ENCODE results near the gene CCR3. TPM values are rescaled to one million over a fixed set of nuclear protein-coding genes. Genes with fewer than 3 reads are reported as not detected.
"Not testable (repeated sequence)": the region's sequence is repeated elsewhere in the genome, so short reads cannot be mapped to it uniquely, and the experiment has no call there.

Gene CCR3
- total RNA-seq, 4 donors from 2014 or later = not detected

DNA sequence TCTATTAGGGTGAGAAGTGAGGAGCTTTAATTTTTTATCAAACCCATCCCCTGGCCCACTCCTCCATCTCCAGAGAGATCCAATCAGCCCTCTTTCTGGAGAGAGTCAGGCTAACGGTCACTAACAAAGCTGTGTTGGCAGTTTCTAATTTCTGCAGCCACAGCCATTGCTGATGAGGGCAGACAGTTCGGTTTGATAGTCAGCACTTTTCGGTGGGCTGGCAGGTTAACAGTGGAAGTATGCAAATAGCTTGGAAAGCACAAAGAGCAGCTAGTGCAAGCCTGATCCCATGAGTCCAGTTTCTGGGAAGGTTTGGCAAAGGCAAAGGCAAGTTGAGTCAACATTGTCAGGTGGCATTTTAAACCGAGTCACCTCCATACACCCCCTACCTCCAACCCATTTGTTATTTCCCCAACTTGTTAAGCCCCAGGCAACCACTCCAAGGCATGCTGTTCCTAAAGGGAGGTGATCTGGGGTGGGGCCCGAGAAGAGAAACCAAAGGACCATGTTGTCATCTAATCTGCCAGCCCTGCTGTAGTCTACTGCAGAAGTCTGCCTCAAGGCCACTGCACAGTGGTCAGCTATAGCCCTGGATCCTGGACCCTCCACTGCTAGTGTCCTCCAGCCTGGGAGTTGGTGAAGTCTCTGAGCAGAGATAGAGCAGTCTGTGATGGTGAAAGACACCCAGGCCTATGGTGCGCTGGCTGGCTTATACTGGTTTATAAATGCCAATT is 35.8 kb upstream of the CCR3 start:
- no peak for TF ChIP-seq POLR2A (IDR thresholded peaks at IDR 0.05)
- H3K4me3 ChIP-seq = peak overlapping the region in 1 of 4 donors; percentile 28
- H3K4me1 ChIP-seq = no peaks in the 10 kb centered on the region
- H3K36me3 ChIP-seq = no peaks in the 10 kb centered on the region
- H3K9me3 ChIP-seq = no peaks in the 10 kb centered on the region
- no peak for DNase-seq
- H3K27me3 ChIP-seq = no peaks in the 10 kb centered on the region
- peak overlapping the region in 3 of 4 donors; percentile 19 to 46 (median 41) for H3K27ac ChIP-seq

DNA sequence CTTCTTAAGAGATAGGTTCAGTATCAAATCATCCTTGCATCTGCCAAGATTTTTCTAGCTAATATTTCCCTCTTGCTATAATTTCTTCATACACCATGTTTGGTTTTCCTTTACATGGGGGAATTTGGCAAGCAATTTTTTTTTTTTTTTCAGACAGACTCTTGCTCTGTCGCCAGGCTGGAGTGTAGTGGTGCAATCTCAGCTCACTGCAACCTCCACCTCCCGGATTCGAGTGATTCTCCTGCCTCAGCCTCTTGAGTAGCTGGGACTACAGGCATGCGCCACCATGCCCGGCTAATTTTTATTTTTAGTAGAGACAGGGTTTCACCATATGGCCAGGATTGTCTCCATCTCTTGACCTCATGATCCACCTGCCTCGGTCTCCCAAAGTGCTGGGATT is 34.7 kb upstream of the CCR3 start:
- H3K4me1 ChIP-seq, H3K27me3 ChIP-seq, H3K36me3 ChIP-seq, H3K9me3 ChIP-seq, DNase-seq: not testable (repeated sequence)
- H3K27ac ChIP-seq = peak overlapping the region in 3 of 4 donors; percentile 41 to 62 (median 46)
- H3K4me3 ChIP-seq = peak overlapping the region in 3 of 4 donors; percentile 26 to 28 (median 26)

DNA sequence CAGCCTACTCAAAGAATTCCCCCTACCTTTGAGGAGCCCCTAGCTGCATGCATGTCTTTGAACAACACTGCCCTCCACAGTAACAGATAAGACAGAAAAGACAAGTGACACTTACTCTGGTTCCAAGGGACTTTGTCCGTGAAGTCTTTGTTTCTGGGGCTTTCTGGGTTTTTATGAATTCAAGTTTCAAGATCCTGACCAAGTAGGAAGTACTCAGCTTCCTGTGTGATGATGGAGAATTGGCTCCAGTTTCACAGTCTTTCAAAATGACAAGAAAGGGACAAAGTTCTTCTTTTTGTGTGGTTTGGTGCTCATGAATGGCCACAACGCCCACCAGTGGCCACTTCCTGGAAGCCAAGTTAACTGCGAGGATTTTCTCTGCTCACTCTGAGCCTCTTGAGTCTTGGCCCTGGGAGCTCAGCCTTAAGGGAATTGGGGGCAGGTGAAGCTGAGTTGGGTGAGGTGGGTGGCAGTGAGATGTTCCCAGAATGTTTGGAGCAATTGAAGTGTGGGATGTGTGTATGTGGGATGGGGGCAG is 34.0 kb upstream of the CCR3 start, which contains the start of gene CCR1:
CCR1 (minus strand) TSS at position 147 of the 538 bp plus-strand sequence. CDS start 4,000 bp downstream, outside the sequence.
- Histone ChIP-seq H3K27me3 (no peaks in the 10 kb centered on the region), H3K4me3 (peak within 1 kb of the TSS in 3 of 4 donors; percentile 26 to 28 (median 26)), H3K9me3 (no peaks in the 10 kb centered on the region), H3K27ac (peak within 1 kb of the TSS in 3 of 4 donors; percentile 41 to 62 (median 46)), H3K36me3 (no peaks in the 10 kb centered on the region), H3K4me1 (no peaks in the 10 kb centered on the region)
- TF ChIP-seq POLR2A (IDR thresholded peaks at IDR 0.05) = no peak
- TF ChIP-seq, protein P1, sequence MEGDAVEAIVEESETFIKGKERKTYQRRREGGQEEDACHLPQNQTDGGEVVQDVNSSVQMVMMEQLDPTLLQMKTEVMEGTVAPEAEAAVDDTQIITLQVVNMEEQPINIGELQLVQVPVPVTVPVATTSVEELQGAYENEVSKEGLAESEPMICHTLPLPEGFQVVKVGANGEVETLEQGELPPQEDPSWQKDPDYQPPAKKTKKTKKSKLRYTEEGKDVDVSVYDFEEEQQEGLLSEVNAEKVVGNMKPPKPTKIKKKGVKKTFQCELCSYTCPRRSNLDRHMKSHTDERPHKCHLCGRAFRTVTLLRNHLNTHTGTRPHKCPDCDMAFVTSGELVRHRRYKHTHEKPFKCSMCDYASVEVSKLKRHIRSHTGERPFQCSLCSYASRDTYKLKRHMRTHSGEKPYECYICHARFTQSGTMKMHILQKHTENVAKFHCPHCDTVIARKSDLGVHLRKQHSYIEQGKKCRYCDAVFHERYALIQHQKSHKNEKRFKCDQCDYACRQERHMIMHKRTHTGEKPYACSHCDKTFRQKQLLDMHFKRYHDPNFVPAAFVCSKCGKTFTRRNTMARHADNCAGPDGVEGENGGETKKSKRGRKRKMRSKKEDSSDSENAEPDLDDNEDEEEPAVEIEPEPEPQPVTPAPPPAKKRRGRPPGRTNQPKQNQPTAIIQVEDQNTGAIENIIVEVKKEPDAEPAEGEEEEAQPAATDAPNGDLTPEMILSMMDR (IDR thresholded peaks at IDR 0.05) = peak; percentile 35 to 61 (median 52)
- DNase-seq = peak in 2 of 3 donors; percentile 77 to 84

DNA sequence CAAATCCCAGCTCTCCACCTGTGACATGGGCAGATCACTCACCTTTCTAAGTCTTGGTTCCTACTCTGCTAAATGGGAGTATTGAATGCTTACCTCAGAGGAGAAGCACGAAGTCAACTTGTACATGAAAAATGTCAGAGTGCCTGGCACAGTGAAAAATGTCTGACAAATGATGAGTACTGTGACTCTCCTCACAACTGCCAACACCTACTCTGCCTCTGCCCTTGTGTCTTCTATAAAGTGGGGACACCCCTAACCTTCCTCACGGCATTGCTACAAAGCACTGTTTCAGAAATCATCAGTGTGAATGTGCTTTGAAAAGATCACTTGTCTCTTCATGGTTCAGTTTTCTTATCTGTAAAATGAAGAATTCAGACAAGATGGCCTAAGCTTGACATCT is 33.2 kb upstream of the CCR3 start:
- Histone ChIP-seq H3K27ac (no peak overlapping the region), H3K9me3 (no peaks in the 10 kb centered on the region), H3K4me1 (peaks cover 0 to 4% (median 1%) of the 10 kb centered on the region in 4 donors), H3K4me3 (no peak overlapping the region), H3K36me3 (no peaks in the 10 kb centered on the region), H3K27me3 (no peaks in the 10 kb centered on the region)
- no peak for DNase-seq
- TF ChIP-seq, protein P1 (IDR thresholded peaks at IDR 0.05) = no peak
- no peak for TF ChIP-seq POLR2A (IDR thresholded peaks at IDR 0.05)

DNA sequence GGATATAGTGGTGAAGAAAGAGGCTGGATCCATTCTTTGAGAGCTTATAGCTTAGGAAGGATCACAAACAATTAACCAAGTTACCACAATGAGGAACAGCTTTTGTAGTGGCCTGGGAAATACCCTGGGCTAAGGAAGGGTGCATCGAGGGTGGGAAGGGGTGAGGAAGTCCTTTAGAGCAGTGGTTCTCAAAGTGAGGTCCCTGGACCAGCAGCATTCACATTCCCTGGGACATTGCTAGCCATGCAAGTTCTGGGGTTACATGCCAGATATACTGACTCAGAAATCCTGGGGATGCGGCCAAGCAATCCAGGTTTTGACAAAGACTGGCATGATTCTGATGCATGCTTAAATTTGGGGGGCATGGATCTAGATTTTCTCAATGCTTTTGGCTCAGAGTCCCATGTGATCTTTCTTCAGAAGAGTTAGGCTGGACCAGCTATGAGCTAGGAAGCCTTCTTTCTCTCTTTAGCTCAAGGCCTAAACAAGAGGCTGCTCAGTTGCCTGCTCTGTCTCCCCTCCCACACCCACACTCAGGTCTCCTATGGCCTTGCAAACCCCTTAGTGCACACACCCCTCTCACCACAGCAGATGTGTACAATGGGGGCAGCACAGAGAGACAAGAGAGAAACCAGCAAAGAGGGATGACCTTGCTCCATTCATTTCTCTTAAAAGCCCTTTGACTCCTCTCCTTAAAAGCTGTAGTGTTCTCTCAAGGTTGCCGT is 32.4 kb upstream of the CCR3 start:
- Histone ChIP-seq H3K9me3 (no peaks in the 10 kb centered on the region), H3K27ac (no peak overlapping the region), H3K27me3 (no peaks in the 10 kb centered on the region), H3K4me1 (peaks cover 0 to 4% (median 2%) of the 10 kb centered on the region in 4 donors), H3K36me3 (no peaks in the 10 kb centered on the region), H3K4me3 (no peak overlapping the region)
- TF ChIP-seq, protein P1 (IDR thresholded peaks at IDR 0.05) = no peak
- TF ChIP-seq POLR2A (IDR thresholded peaks at IDR 0.05) = no peak
- no peak for DNase-seq

DNA sequence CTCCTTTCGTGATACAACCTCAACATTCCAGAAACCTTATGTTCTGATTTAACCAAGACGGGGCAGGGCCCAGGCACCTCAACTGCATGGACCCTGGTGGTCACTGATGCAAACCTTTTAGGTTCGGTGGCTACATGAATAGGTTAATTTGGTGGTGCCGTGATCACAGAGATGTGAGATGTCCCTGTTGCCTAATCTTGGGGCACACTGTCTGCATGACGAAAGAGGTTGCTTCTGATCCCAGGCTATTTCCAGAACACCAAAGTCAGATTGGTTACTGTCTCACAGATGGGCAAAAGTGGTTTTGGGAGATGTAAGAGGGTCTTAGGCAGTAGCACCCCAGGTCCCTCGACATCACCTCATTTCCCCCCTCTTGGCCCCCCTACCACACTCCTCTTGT is 30.2 kb upstream of the CCR3 start:
- no peak for TF ChIP-seq POLR2A (IDR thresholded peaks at IDR 0.05)
- TF ChIP-seq, protein P1 (IDR thresholded peaks at IDR 0.05) = no peak
- Histone ChIP-seq H3K9me3 (no peaks in the 10 kb centered on the region), H3K4me1 (peaks cover 0 to 4% (median 2%) of the 10 kb centered on the region in 4 donors), H3K4me3 (no peak overlapping the region), H3K36me3 (no peaks in the 10 kb centered on the region), H3K27ac (no peak overlapping the region), H3K27me3 (no peaks in the 10 kb centered on the region)
- DNase-seq = no peak
